Neural crest cell (in vitro differentiated cells): ENCODE measurements around the gene EPG5. TPM values are rescaled to one million over a fixed set of nuclear protein-coding genes. Genes with fewer than 3 reads are reported as not detected.
A peak's percentile ranks its signal among the peaks of the same experiment; 100 is the strongest.

Source experiments
- DNase-seq: peaks from one replicate; pipeline ENCODE4 v3.0.0; 2021; ENCODE audit warnings: low read depth, mixed read lengths, low spot score
- H3K27ac Mint-ChIP-seq: one replicate; pipeline ENCODE4 v1.8.0; 2021; ENCODE audit warnings: mild to moderate bottlenecking, mixed read lengths; ENCODE audit not compliant: unreplicated experiment
- H3K27me3 Mint-ChIP-seq: 2 replicates; pipeline ENCODE4 v1.8.0; 2021; ENCODE audit warnings: low read depth, mild to moderate bottlenecking, mixed read lengths
- H3K36me3 Mint-ChIP-seq: 2 replicates; pipeline ENCODE4 v1.8.0; 2021; ENCODE audit warnings: low read depth, mild to moderate bottlenecking, mixed read lengths
- H3K4me1 Mint-ChIP-seq: 2 replicates; pipeline ENCODE4 v1.8.0; 2021; ENCODE audit warnings: mixed read lengths
- H3K4me3 Mint-ChIP-seq: one replicate; pipeline ENCODE4 v1.8.0; 2021; ENCODE audit warnings: mild to moderate bottlenecking, mixed read lengths
- H3K9me3 Mint-ChIP-seq: 2 replicates; pipeline ENCODE4 v1.8.0; 2021; ENCODE audit warnings: mixed read lengths
- CTCF ChIP-seq: fragments of 200-600 bp; sonication (generic); conservative IDR thresholded peaks from 2 replicates; pipeline ENCODE4 v1.5.0; 2021; ENCODE audit warnings: antibody characterized with exemption, mild to moderate bottlenecking
- total RNA-seq: library from RNA; stranded (reverse); gene quantifications from 2 replicates; pipeline ENCODE4 v1.2.1, GENCODE V29; 2021

The EPG5 gene
- total RNA-seq, 1 donor from 2014 or later: 20.5 TPM

- Mint-ChIP-seq H3K4me3 (no peak overlapping the region), H3K27ac (peak overlapping the region; percentile 65), H3K9me3 (no peaks in the 10 kb centered on the region), H3K27me3 (peaks cover 24% of the 10 kb centered on the region), H3K36me3 (no peaks in the 10 kb centered on the region), H3K4me1 (peaks cover 25% of the 10 kb centered on the region)
- TF ChIP-seq CTCF: no peak
- no peak for DNase-seq
Observed at GRCh38 chr18:45841765-45842442, 125.2 kb downstream of the EPG5 start.

GRCh38 chr18:45841060-45841764 lies 125.9 kb downstream of the EPG5 start:
- Mint-ChIP-seq H3K27ac (peak overlapping the region; percentile 69), H3K4me1 (peaks cover 32% of the 10 kb centered on the region), H3K9me3 (no peaks in the 10 kb centered on the region), H3K27me3 (peaks cover 31% of the 10 kb centered on the region), H3K36me3 (no peaks in the 10 kb centered on the region), H3K4me3 (no peak overlapping the region)
- no peak for DNase-seq
- no peak for TF ChIP-seq CTCF

- no peak overlapping the region for H3K27ac Mint-ChIP-seq
- peaks cover 46% of the 10 kb centered on the region for H3K27me3 Mint-ChIP-seq
- peaks cover 47% of the 10 kb centered on the region for H3K4me1 Mint-ChIP-seq
- DNase-seq: no peak
- no peaks in the 10 kb centered on the region for H3K36me3 Mint-ChIP-seq
- TF ChIP-seq CTCF: peak; percentile 58
- no peaks in the 10 kb centered on the region for H3K9me3 Mint-ChIP-seq
- H3K4me3 Mint-ChIP-seq: no peak overlapping the region
Observed at GRCh38 chr18:45839414-45840395, 127.4 kb downstream of the EPG5 start.

DNA sequence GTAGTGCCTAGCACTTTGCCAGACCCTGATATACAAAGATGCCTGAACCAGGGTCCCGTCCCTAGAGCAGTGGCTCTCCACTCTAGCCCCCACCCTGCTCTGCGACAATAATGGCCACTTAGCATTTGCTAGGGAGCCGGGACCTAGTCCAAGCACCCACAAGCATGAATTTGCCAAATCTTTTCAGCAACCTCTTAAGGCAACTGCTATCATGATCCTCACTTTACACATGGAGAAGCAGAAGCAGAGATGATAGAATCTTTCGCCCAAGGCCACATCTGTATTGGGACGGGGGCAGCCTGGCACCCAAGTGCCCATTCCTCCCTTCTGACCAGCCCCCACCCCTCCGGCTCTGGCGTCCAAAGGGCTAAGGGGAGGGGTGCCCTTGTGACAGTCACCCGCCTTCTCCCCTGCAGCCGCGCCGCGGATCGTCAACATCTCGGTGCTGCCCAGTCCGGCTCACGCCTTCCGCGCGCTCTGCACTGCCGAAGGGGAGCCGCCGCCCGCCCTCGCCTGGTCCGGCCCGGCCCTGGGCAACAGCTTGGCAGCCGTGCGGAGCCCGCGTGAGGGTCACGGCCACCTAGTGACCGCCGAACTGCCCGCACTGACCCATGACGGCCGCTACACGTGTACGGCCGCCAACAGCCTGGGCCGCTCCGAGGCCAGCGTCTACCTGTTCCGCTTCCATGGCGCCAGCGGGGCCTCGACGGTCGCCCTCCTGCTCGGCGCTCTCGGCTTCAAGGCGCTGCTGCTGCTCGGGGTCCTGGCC lies 128.6 kb downstream of the EPG5 start:
- Mint-ChIP-seq H3K36me3 (no peaks in the 10 kb centered on the region), H3K4me3 (no peak overlapping the region), H3K4me1 (peaks cover 60% of the 10 kb centered on the region)

More for the DNA sequence above, 128.6 kb downstream of the EPG5 start:
- no peak for TF ChIP-seq CTCF
- peaks cover 52% of the 10 kb centered on the region for H3K27me3 Mint-ChIP-seq
- no peak for DNase-seq
- H3K27ac Mint-ChIP-seq: no peak overlapping the region
- no peaks in the 10 kb centered on the region for H3K9me3 Mint-ChIP-seq
